K562 (cell line): ENCODE data around the gene IARS1.

Source experiments
- CCNT2 ChIP-seq: IDR thresholded peaks from 2 replicates; pipeline ENCODE4 v1.6.1; 2011; ENCODE audit warnings: borderline replicate concordance, low read depth, mild to moderate bottlenecking, moderate library complexity, mixed read lengths, low read length; ENCODE audit not compliant: insufficient read length; ENCODE audit errors: extremely low read depth
- CHD2 ChIP-seq: IDR thresholded peaks from 2 replicates; pipeline ENCODE4 v1.6.1; 2011; ENCODE audit warnings: low read depth, low read length
- FOXJ2 ChIP-seq: fragments of 200-800 bp; sonication (Bioruptor generic); IDR thresholded peaks from 2 replicates; pipeline ENCODE4 v1.6.1; 2016; ENCODE audit warnings: missing genetic modification characterization, missing compliant biosample characterization
- FOXK1 ChIP-seq: sonication (generic); formaldehyde crosslinking; IDR thresholded peaks from 2 replicates; pipeline ENCODE4 v1.8.0; 2022; ENCODE audit warnings: missing genetic modification reagents, mild to moderate bottlenecking, borderline replicate concordance
- GTF2F1 ChIP-seq: IDR thresholded peaks from 2 replicates; pipeline ENCODE4 v1.6.1; 2011; ENCODE audit warnings: low read depth, low read length, improper control_type of control experiment

DNA sequence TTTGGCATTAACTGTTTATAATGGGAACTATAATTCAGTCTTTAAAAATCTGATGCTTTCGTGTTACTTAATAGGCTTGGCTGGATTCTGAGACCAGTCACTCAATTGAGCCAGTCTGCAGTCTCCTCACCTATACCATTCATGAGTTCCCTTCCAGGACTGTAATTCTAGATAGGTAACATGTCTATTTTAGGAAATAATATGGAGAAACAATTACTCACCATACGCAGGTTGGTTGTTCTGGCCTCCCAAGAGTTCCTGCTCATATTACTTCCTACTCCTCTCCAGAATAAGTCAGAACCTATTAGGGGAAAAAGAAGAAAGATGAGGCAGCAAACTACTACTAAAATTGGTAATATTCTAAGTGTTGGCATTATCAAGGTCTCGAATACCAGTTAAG is 4.5 kb upstream of the IARS1 start:
- TF ChIP-seq FOXJ2 (tag) = no peak
- TF ChIP-seq FOXK1 (CRISPR knock-in tag) = no peak
- no peak for TF ChIP-seq CCNT2
- no peak for TF ChIP-seq GTF2F1
- TF ChIP-seq CHD2 = no peak
